ENCODE results near the gene KAT2B.

Gene KAT2B

GRCh38 chr3:20143519-20143918 is 103.3 kb downstream of the KAT2B start:
- Histone ChIP-seq H3K9me3 (ENCODE audit: insufficient read depth, low read length) (no peaks in the 10 kb centered on the region), H3K9ac (ENCODE audit: insufficient read length, low read depth) (no peak overlapping the region), H3K27me3 (ENCODE audit: insufficient read depth, insufficient read length) (no peaks in the 10 kb centered on the region), H3K4me3 (ENCODE audit: insufficient read length, low read depth) (no peak overlapping the region), H3K36me3 (ENCODE audit: insufficient read depth, insufficient read length, low read length) (no peaks in the 10 kb centered on the region), H3K4me1 (ENCODE audit: insufficient read depth, insufficient read length) (no peaks in the 10 kb centered on the region)
- no peak for DNase-seq (ENCODE audit: low read depth, low spot score)
- TF ChIP-seq YY1 (IDR thresholded peaks at IDR 0.05; ENCODE audit: insufficient read depth, insufficient read length) (no peak), ZNF274 (IDR thresholded peaks at IDR 0.05; ENCODE audit: low read depth, low read length) (no peak), SUZ12 (IDR thresholded peaks at IDR 0.05; ENCODE audit: extremely low read depth, insufficient read depth, insufficient read length) (no peak)

- no peak overlapping the region for H3K9ac ChIP-seq (ENCODE audit: insufficient read length, low read depth)
- DNase-seq (ENCODE audit: low read depth, low spot score) = no peak
- no peak for TF ChIP-seq ZNF274 (IDR thresholded peaks at IDR 0.05; ENCODE audit: low read depth, low read length)
- TF ChIP-seq YY1 (IDR thresholded peaks at IDR 0.05; ENCODE audit: insufficient read depth, insufficient read length) = no peak
- no peak for TF ChIP-seq SUZ12 (IDR thresholded peaks at IDR 0.05; ENCODE audit: extremely low read depth, insufficient read depth, insufficient read length)
- no peak overlapping the region for H3K4me3 ChIP-seq (ENCODE audit: insufficient read length, low read depth)
- no peaks in the 10 kb centered on the region for H3K27me3 ChIP-seq (ENCODE audit: insufficient read depth, insufficient read length)
- no peaks in the 10 kb centered on the region for H3K36me3 ChIP-seq (ENCODE audit: insufficient read depth, insufficient read length, low read length)
- no peaks in the 10 kb centered on the region for H3K4me1 ChIP-seq (ENCODE audit: insufficient read depth, insufficient read length)
- H3K9me3 ChIP-seq (ENCODE audit: insufficient read depth, low read length) = no peaks in the 10 kb centered on the region
Measured at GRCh38 chr3:20145874-20146273, 105.6 kb downstream of the KAT2B start.

- H3K9me3 ChIP-seq (ENCODE audit: insufficient read depth, low read length) = no peaks in the 10 kb centered on the region
- H3K27me3 ChIP-seq (ENCODE audit: insufficient read depth, insufficient read length) = no peaks in the 10 kb centered on the region
- no peak overlapping the region for H3K9ac ChIP-seq (ENCODE audit: insufficient read length, low read depth)
- DNase-seq (ENCODE audit: low read depth, low spot score) = no peak
- H3K4me1 ChIP-seq (ENCODE audit: insufficient read depth, insufficient read length) = no peaks in the 10 kb centered on the region
- H3K36me3 ChIP-seq (ENCODE audit: insufficient read depth, insufficient read length, low read length) = no peaks in the 10 kb centered on the region
- H3K4me3 ChIP-seq (ENCODE audit: insufficient read length, low read depth) = no peak overlapping the region
- TF ChIP-seq SUZ12 (IDR thresholded peaks at IDR 0.05; ENCODE audit: extremely low read depth, insufficient read depth, insufficient read length) (no peak), ZNF274 (IDR thresholded peaks at IDR 0.05; ENCODE audit: low read depth, low read length) (no peak), YY1 (IDR thresholded peaks at IDR 0.05; ENCODE audit: insufficient read depth, insufficient read length) (no peak)
Measured at GRCh38 chr3:20146301-20146700, 106.1 kb downstream of the KAT2B start.

- H3K36me3 ChIP-seq (ENCODE audit: insufficient read depth, insufficient read length, low read length) = peaks cover 4% of the 10 kb centered on the region
- no peak overlapping the region for H3K9ac ChIP-seq (ENCODE audit: insufficient read length, low read depth)
- no peak overlapping the region for H3K4me3 ChIP-seq (ENCODE audit: insufficient read length, low read depth)
- H3K4me1 ChIP-seq (ENCODE audit: insufficient read depth, insufficient read length) = no peaks in the 10 kb centered on the region
- no peaks in the 10 kb centered on the region for H3K27me3 ChIP-seq (ENCODE audit: insufficient read depth, insufficient read length)
- no peak for TF ChIP-seq YY1 (IDR thresholded peaks at IDR 0.05; ENCODE audit: insufficient read depth, insufficient read length)
- no peak for TF ChIP-seq SUZ12 (IDR thresholded peaks at IDR 0.05; ENCODE audit: extremely low read depth, insufficient read depth, insufficient read length)
- no peak for TF ChIP-seq ZNF274 (IDR thresholded peaks at IDR 0.05; ENCODE audit: low read depth, low read length)
- H3K9me3 ChIP-seq (ENCODE audit: insufficient read depth, low read length) = no peaks in the 10 kb centered on the region
- DNase-seq (ENCODE audit: low read depth, low spot score) = no peak
Measured at GRCh38 chr3:20147361-20147760, 107.1 kb downstream of the KAT2B start.

- TF ChIP-seq YY1 (IDR thresholded peaks at IDR 0.05; ENCODE audit: insufficient read depth, insufficient read length) (no peak), ZNF274 (IDR thresholded peaks at IDR 0.05; ENCODE audit: low read depth, low read length) (no peak), SUZ12 (IDR thresholded peaks at IDR 0.05; ENCODE audit: extremely low read depth, insufficient read depth, insufficient read length) (no peak)
- peaks cover 5% of the 10 kb centered on the region for H3K36me3 ChIP-seq (ENCODE audit: insufficient read depth, insufficient read length, low read length)
- no peaks in the 10 kb centered on the region for H3K9me3 ChIP-seq (ENCODE audit: insufficient read depth, low read length)
- no peaks in the 10 kb centered on the region for H3K4me1 ChIP-seq (ENCODE audit: insufficient read depth, insufficient read length)
- DNase-seq (ENCODE audit: low read depth, low spot score) = no peak
- H3K9ac ChIP-seq (ENCODE audit: insufficient read length, low read depth) = no peak overlapping the region
- no peaks in the 10 kb centered on the region for H3K27me3 ChIP-seq (ENCODE audit: insufficient read depth, insufficient read length)
- no peak overlapping the region for H3K4me3 ChIP-seq (ENCODE audit: insufficient read length, low read depth)
Measured at GRCh38 chr3:20148466-20148865, 108.2 kb downstream of the KAT2B start.

- no peak for DNase-seq (ENCODE audit: low read depth, low spot score)
- TF ChIP-seq SUZ12 (IDR thresholded peaks at IDR 0.05; ENCODE audit: extremely low read depth, insufficient read depth, insufficient read length) (no peak), YY1 (IDR thresholded peaks at IDR 0.05; ENCODE audit: insufficient read depth, insufficient read length) (no peak), ZNF274 (IDR thresholded peaks at IDR 0.05; ENCODE audit: low read depth, low read length) (no peak)
- Histone ChIP-seq H3K36me3 (ENCODE audit: insufficient read depth, insufficient read length, low read length) (peaks cover 41% of the 10 kb centered on the region), H3K9ac (ENCODE audit: insufficient read length, low read depth) (no peak overlapping the region), H3K4me1 (ENCODE audit: insufficient read depth, insufficient read length) (no peaks in the 10 kb centered on the region), H3K9me3 (ENCODE audit: insufficient read depth, low read length) (no peaks in the 10 kb centered on the region), H3K27me3 (ENCODE audit: insufficient read depth, insufficient read length) (no peaks in the 10 kb centered on the region), H3K4me3 (ENCODE audit: insufficient read length, low read depth) (no peak overlapping the region)
Measured at GRCh38 chr3:20154078-20154477, 113.8 kb downstream of the KAT2B start.

- no peak overlapping the region for H3K4me3 ChIP-seq (ENCODE audit: insufficient read length, low read depth)
- no peak for TF ChIP-seq YY1 (IDR thresholded peaks at IDR 0.05; ENCODE audit: insufficient read depth, insufficient read length)
- TF ChIP-seq ZNF274 (IDR thresholded peaks at IDR 0.05; ENCODE audit: low read depth, low read length) = no peak
- no peak for TF ChIP-seq SUZ12 (IDR thresholded peaks at IDR 0.05; ENCODE audit: extremely low read depth, insufficient read depth, insufficient read length)
- DNase-seq (ENCODE audit: low read depth, low spot score) = no peak
- no peak overlapping the region for H3K9ac ChIP-seq (ENCODE audit: insufficient read length, low read depth)
- H3K4me1 ChIP-seq (ENCODE audit: insufficient read depth, insufficient read length) = no peaks in the 10 kb centered on the region
- H3K36me3 ChIP-seq (ENCODE audit: insufficient read depth, insufficient read length, low read length) = peaks cover 49% of the 10 kb centered on the region
- H3K27me3 ChIP-seq (ENCODE audit: insufficient read depth, insufficient read length) = no peaks in the 10 kb centered on the region
- no peaks in the 10 kb centered on the region for H3K9me3 ChIP-seq (ENCODE audit: insufficient read depth, low read length)
Measured at GRCh38 chr3:20154928-20155327, 114.7 kb downstream of the KAT2B start.

Measured in NT2/D1 (cell line).